Measurements from ENCODE around the gene ODAD3. TPM values are rescaled to one million over a fixed set of nuclear protein-coding genes. Genes with fewer than 3 reads are reported as not detected.

ODAD3 gene
- total RNA-seq, 1 experiment from 2014 or later: 0.52 TPM

DNA sequence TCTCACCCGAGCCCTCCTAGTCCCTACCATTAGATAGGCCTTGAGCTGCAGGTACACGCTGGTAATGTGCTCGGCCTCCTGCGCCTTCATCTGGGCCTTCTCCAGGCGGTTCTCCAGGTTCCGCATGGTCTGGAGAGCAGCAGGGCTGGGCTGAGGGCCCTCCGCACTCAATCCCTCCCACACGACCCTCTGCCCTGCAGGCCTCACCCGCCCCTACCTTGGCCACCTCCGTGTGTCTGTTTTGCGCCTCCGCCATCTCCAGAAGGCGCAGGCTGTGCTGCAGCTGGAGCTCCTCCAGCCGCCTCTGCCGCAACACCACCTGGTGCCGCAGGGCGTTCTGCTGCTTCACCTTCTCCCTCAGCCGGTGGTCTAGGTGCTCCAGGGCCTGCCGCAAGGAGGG lies 8.3 kb downstream of the ODAD3 start:
- ChIA-PET CTCF (no interaction called here), RAD21 (ENCODE audit: low non-redundant PET in 1 of 2, low total read pairs in 2 of 2, uncharacterized antibody in 2 of 2, unreplicated experiment in 2 of 2) (no interaction called here), POLR2A (no interaction called here)
- H3K79me2 ChIP-seq (ENCODE audit: insufficient read depth, low read length): no peaks in the 10 kb centered on the region
- no peaks in the 10 kb centered on the region for H4K20me1 ChIP-seq (ENCODE audit: insufficient read depth)
- intact Hi-C loops (cut with micrococcal nuclease): no loop called here
- H3K27ac ChIP-seq (ENCODE audit: low read depth, low read length): no peak overlapping the region; the same call in 1 of the 2 replicates
- no peak for TF ChIP-seq YY1 (IDR thresholded peaks at IDR 0.05; ENCODE audit: extremely low read depth, insufficient replicate concordance, low read depth, low read length)
- TF ChIP-seq, protein P1, sequence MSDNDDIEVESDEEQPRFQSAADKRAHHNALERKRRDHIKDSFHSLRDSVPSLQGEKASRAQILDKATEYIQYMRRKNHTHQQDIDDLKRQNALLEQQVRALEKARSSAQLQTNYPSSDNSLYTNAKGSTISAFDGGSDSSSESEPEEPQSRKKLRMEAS (IDR thresholded peaks at IDR 0.05): no peak
- no peak for TF ChIP-seq JUND (IDR thresholded peaks at IDR 0.05)
- TF ChIP-seq ATF3 (IDR thresholded peaks at IDR 0.05): no peak
- no peak for TF ChIP-seq SRF (IDR thresholded peaks at IDR 0.05; ENCODE audit: low read depth)
- TF ChIP-seq EZH2 (IDR thresholded peaks at IDR 0.05): no peak
- no peak for TF ChIP-seq EZH2phosphoT487 (IDR thresholded peaks at IDR 0.05; ENCODE audit: borderline replicate concordance)
- no peak for TF ChIP-seq ZFX (IDR thresholded peaks at IDR 0.05)
- TF ChIP-seq, protein P2, sequence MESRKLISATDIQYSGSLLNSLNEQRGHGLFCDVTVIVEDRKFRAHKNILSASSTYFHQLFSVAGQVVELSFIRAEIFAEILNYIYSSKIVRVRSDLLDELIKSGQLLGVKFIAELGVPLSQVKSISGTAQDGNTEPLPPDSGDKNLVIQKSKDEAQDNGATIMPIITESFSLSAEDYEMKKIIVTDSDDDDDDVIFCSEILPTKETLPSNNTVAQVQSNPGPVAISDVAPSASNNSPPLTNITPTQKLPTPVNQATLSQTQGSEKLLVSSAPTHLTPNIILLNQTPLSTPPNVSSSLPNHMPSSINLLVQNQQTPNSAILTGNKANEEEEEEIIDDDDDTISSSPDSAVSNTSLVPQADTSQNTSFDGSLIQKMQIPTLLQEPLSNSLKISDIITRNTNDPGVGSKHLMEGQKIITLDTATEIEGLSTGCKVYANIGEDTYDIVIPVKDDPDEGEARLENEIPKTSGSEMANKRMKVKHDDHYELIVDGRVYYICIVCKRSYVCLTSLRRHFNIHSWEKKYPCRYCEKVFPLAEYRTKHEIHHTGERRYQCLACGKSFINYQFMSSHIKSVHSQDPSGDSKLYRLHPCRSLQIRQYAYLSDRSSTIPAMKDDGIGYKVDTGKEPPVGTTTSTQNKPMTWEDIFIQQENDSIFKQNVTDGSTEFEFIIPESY (IDR thresholded peaks at IDR 0.05; ENCODE audit: extremely low read depth, insufficient replicate concordance, low read length): no peak
- TF ChIP-seq POLR2AphosphoS5 (IDR thresholded peaks at IDR 0.05; ENCODE audit: low read depth, low read length): no peak
- no peak for TF ChIP-seq TCF7L2 (IDR thresholded peaks at IDR 0.05; ENCODE audit: borderline replicate concordance, extremely low read depth, insufficient read depth, insufficient read length)
- H3K9me3 ChIP-seq (ENCODE audit: control insufficient read depth in 1 of 2, insufficient read depth in 1 of 2, low read depth in 1 of 2, low read length in 2 of 2): no peaks in the 10 kb centered on the region
- H2AFZ ChIP-seq (ENCODE audit: low read depth, low read length, poor library complexity, severe bottlenecking): no peak overlapping the region
- BruUV-seq (replicated peaks): no TSS peak
- no peak overlapping the region for H3K4me3 ChIP-seq (replicated peaks in 1 of 2; ENCODE audit: low read depth in 1 of 2, low read length in 2 of 2)
- ATAC-seq (no peak), DNase-seq (ENCODE audit: low read depth, low spot score) (no peak)
- H3K36me3 ChIP-seq (ENCODE audit: control insufficient read depth in 1 of 2, insufficient read depth in 2 of 2, low read length in 2 of 2): no peaks in the 10 kb centered on the region
- no peaks in the 10 kb centered on the region for H3K9me2 ChIP-seq (ENCODE audit: insufficient read depth)
- H3K27me3 ChIP-seq (ENCODE audit: insufficient read depth, low read length): no peaks in the 10 kb centered on the region
- peaks cover 0 to 4% of the 10 kb centered on the region in 2 experiments; a peak in 2 of 4 replicates for H3K4me1 ChIP-seq (ENCODE audit: control insufficient read depth in 1 of 2, insufficient read depth in 2 of 2, low read length in 2 of 2)
- H3K9ac ChIP-seq (ENCODE audit: low read length): no peak overlapping the region
- H3K4me2 ChIP-seq (ENCODE audit: low read length): no peak overlapping the region
